Hindlimb muscle (tissue), 1 donor: ENCODE data around the gene NDUFA1. TPM values are rescaled to one million over a fixed set of nuclear protein-coding genes. Genes with fewer than 3 reads are reported as not detected.
"Not testable (repeated sequence)": the region's sequence is repeated elsewhere in the genome, so short reads cannot be mapped to it uniquely, and the experiment has no call there.

Experiments used
- DNase-seq: peaks from one replicate; pipeline ENCODE4 v3.0.0-alpha.2; 2013
- polyA plus RNA-seq: library from polyadenylated mRNA; unstranded; fragments of 120-200 nt; gene quantifications from one replicate; pipeline ENCODE4 v1.2.1, GENCODE V29; 2013; ENCODE audit not compliant: insufficient read length

NDUFA1 gene
- polyA plus RNA-seq, 1 donor: 79.5 TPM

- no peak for DNase-seq
Observed at GRCh38 chrX:119916310-119916709, 44.7 kb downstream of the NDUFA1 start.

GRCh38 chrX:119917877-119918276 is 46.2 kb downstream of the NDUFA1 start:
- DNase-seq: no peak

- DNase-seq: no peak
Observed at GRCh38 chrX:119919835-119920585, 48.4 kb downstream of the NDUFA1 start.

GRCh38 chrX:119922391-119922790 is 50.8 kb downstream of the NDUFA1 start:
- not testable (repeated sequence) for DNase-seq

Other genes starting within 250 kb of the NDUFA1 start
- 24.4 TPM for gene SEPTIN6, start 178.7 kb upstream of the NDUFA1 start, polyA plus RNA-seq
- 1.1 TPM for gene SOWAHD, start 113.2 kb upstream of the NDUFA1 start, polyA plus RNA-seq
- gene RPL39, start 80.2 kb upstream of the NDUFA1 start, polyA plus RNA-seq: 2,825 TPM
- 14.6 TPM for gene UPF3B, start 18.9 kb upstream of the NDUFA1 start, polyA plus RNA-seq
- 9.2 TPM for gene RNF113A, start 99 bp upstream of the NDUFA1 start, polyA plus RNA-seq
- not detected for gene AKAP14, start 24.1 kb downstream of the NDUFA1 start, polyA plus RNA-seq
- 7.8 TPM for gene NKAP, start 71.9 kb downstream of the NDUFA1 start, polyA plus RNA-seq
- gene RHOXF2B, start 205.9 kb downstream of the NDUFA1 start, polyA plus RNA-seq: not detected
- 0.35 TPM for gene RHOXF1, start 244.1 kb downstream of the NDUFA1 start, polyA plus RNA-seq